ENCODE data around the gene DCBLD1.

DCBLD1 gene

DNA sequence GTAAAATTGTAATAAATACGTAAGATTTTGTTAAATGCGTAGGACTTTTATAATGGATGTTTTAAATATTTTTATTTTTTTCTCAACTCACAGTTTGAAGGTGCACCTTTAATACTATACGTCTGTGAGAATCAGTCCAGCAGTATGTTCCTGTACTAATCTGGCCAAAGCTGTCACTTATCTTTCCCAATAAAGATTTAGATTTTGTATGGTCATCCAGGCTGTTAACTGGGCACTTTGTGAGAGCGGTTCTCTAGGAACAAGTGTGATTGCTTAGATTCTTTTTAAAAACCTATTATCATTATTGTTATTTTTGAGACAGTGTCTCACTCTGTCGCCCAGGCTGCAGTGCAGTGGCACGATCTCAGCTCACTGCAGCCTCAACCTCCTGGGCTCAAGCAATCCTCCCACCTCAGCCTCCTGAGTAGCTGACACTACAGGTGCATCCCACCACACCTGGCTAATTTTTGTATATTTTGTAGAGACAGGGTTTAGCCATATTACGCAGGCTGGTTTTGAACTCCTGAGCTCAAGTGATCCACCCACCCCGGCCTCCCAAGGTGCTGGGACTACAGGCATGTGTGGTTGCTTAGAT is 1.7 kb downstream of the DCBLD1 start:
- no peaks in the 10 kb centered on the region for H3K9me3 ChIP-seq (ENCODE audit: control insufficient read depth, low read length)
- H3K27ac ChIP-seq (ENCODE audit: insufficient read depth, low read length, poor library complexity, severe bottlenecking) = no peak overlapping the region
- H3K36me3 ChIP-seq (ENCODE audit: control insufficient read depth, insufficient read depth, low read length) = no peaks in the 10 kb centered on the region
- DNase-seq = no peak
- H3K27me3 ChIP-seq (replicated peaks; ENCODE audit: control insufficient read depth, insufficient read depth, low read length, poor library complexity, severe bottlenecking) = peaks cover 4% of the 10 kb centered on the region
- peaks cover 9% of the 10 kb centered on the region for H3K4me1 ChIP-seq (ENCODE audit: control insufficient read depth, insufficient read depth, low read length, poor library complexity, severe bottlenecking)
- peak overlapping the region; percentile 65 for H3K4me3 ChIP-seq (ENCODE audit: insufficient read depth, low read depth, low read length, poor library complexity, severe bottlenecking)

DNA sequence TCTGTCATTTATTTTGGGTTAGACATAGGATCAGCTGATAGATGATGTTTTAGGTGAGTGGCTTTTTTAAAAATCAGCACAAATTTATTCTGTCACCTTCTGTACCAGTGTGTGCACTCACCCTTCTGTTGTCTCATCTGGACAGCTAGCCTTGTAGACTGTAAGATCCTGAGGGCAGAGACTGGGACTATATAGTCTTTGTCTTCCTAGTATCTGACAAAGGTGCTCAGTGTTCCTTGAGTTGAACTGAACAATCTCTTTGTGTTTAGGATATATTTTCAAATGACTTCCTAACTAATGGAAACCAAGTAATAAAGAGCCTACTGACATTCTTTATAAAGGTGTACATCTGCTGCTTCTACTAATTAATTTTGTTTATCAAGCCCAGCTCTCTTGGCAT is 3.0 kb downstream of the DCBLD1 start:
- Histone ChIP-seq H3K4me1 (ENCODE audit: control insufficient read depth, insufficient read depth, low read length, poor library complexity, severe bottlenecking) (peaks cover 9% of the 10 kb centered on the region), H3K36me3 (ENCODE audit: control insufficient read depth, insufficient read depth, low read length) (no peaks in the 10 kb centered on the region), H3K4me3 (ENCODE audit: insufficient read depth, low read depth, low read length, poor library complexity, severe bottlenecking) (no peak overlapping the region), H3K27ac (ENCODE audit: insufficient read depth, low read length, poor library complexity, severe bottlenecking) (no peak overlapping the region), H3K9me3 (ENCODE audit: control insufficient read depth, low read length) (no peaks in the 10 kb centered on the region), H3K27me3 (replicated peaks; ENCODE audit: control insufficient read depth, insufficient read depth, low read length, poor library complexity, severe bottlenecking) (peaks cover 4% of the 10 kb centered on the region)
- no peak for DNase-seq

GRCh38 chr6:117487821-117488220 is 5.3 kb downstream of the DCBLD1 start:
- no peak overlapping the region for H3K27ac ChIP-seq (ENCODE audit: insufficient read depth, low read length, poor library complexity, severe bottlenecking)
- H3K4me1 ChIP-seq (ENCODE audit: control insufficient read depth, insufficient read depth, low read length, poor library complexity, severe bottlenecking) = peaks cover 3% of the 10 kb centered on the region
- H3K9me3 ChIP-seq (ENCODE audit: control insufficient read depth, low read length) = no peaks in the 10 kb centered on the region
- H3K36me3 ChIP-seq (ENCODE audit: control insufficient read depth, insufficient read depth, low read length) = no peaks in the 10 kb centered on the region
- no peak overlapping the region for H3K4me3 ChIP-seq (ENCODE audit: insufficient read depth, low read depth, low read length, poor library complexity, severe bottlenecking)
- DNase-seq = no peak
- H3K27me3 ChIP-seq (replicated peaks; ENCODE audit: control insufficient read depth, insufficient read depth, low read length, poor library complexity, severe bottlenecking) = no peaks in the 10 kb centered on the region

- Histone ChIP-seq H3K27ac (ENCODE audit: insufficient read depth, low read length, poor library complexity, severe bottlenecking) (no peak overlapping the region), H3K36me3 (ENCODE audit: control insufficient read depth, insufficient read depth, low read length) (no peaks in the 10 kb centered on the region)
Observed at GRCh38 chr6:117489003-117489402, 6.5 kb downstream of the DCBLD1 start.

GRCh38 chr6:117491916-117492315 is 9.4 kb downstream of the DCBLD1 start:
- H3K27ac ChIP-seq (ENCODE audit: insufficient read depth, low read length, poor library complexity, severe bottlenecking) = no peak overlapping the region
- H3K9me3 ChIP-seq (ENCODE audit: control insufficient read depth, low read length) = no peaks in the 10 kb centered on the region
- no peaks in the 10 kb centered on the region for H3K4me1 ChIP-seq (ENCODE audit: control insufficient read depth, insufficient read depth, low read length, poor library complexity, severe bottlenecking)
- H3K36me3 ChIP-seq (ENCODE audit: control insufficient read depth, insufficient read depth, low read length) = no peaks in the 10 kb centered on the region
- no peak for DNase-seq
- no peaks in the 10 kb centered on the region for H3K27me3 ChIP-seq (replicated peaks; ENCODE audit: control insufficient read depth, insufficient read depth, low read length, poor library complexity, severe bottlenecking)
- H3K4me3 ChIP-seq (ENCODE audit: insufficient read depth, low read depth, low read length, poor library complexity, severe bottlenecking) = no peak overlapping the region

More at GRCh38 chr6:117489003-117489402, 6.5 kb downstream of the DCBLD1 start:
- DNase-seq = no peak
- Histone ChIP-seq H3K4me3 (ENCODE audit: insufficient read depth, low read depth, low read length, poor library complexity, severe bottlenecking) (no peak overlapping the region), H3K4me1 (ENCODE audit: control insufficient read depth, insufficient read depth, low read length, poor library complexity, severe bottlenecking) (no peaks in the 10 kb centered on the region), H3K27me3 (replicated peaks; ENCODE audit: control insufficient read depth, insufficient read depth, low read length, poor library complexity, severe bottlenecking) (no peaks in the 10 kb centered on the region), H3K9me3 (ENCODE audit: control insufficient read depth, low read length) (no peaks in the 10 kb centered on the region)

DNA sequence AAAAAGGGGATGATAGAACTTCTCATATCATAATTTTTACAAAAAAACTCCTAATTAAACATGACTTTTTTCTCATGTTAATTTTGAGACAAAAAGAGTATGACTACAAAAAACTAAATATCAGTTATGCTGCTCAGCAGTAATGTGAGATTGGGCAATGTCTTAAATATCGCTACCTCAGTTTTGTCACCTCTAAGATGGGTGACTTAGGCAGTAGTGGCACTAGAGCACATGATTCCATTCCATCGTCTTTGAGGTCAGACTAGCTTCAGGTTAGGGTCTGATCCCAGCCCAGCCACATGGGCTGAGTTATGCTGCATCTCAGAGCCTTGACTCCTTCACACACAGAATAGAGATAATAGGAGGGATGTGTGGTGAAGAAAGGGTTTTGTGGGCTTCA is 11.0 kb downstream of the DCBLD1 start:
- no peak for DNase-seq
- H3K9me3 ChIP-seq (ENCODE audit: control insufficient read depth, low read length) = no peaks in the 10 kb centered on the region
- H3K4me3 ChIP-seq (ENCODE audit: insufficient read depth, low read depth, low read length, poor library complexity, severe bottlenecking) = no peak overlapping the region
- H3K36me3 ChIP-seq (ENCODE audit: control insufficient read depth, insufficient read depth, low read length) = no peaks in the 10 kb centered on the region
- H3K27ac ChIP-seq (ENCODE audit: insufficient read depth, low read length, poor library complexity, severe bottlenecking) = no peak overlapping the region
- no peaks in the 10 kb centered on the region for H3K27me3 ChIP-seq (replicated peaks; ENCODE audit: control insufficient read depth, insufficient read depth, low read length, poor library complexity, severe bottlenecking)
- H3K4me1 ChIP-seq (ENCODE audit: control insufficient read depth, insufficient read depth, low read length, poor library complexity, severe bottlenecking) = no peaks in the 10 kb centered on the region

GRCh38 chr6:117494283-117494682 is 11.8 kb downstream of the DCBLD1 start:
- no peak overlapping the region for H3K27ac ChIP-seq (ENCODE audit: insufficient read depth, low read length, poor library complexity, severe bottlenecking)
- no peaks in the 10 kb centered on the region for H3K27me3 ChIP-seq (replicated peaks; ENCODE audit: control insufficient read depth, insufficient read depth, low read length, poor library complexity, severe bottlenecking)
- no peak overlapping the region for H3K4me3 ChIP-seq (ENCODE audit: insufficient read depth, low read depth, low read length, poor library complexity, severe bottlenecking)
- H3K9me3 ChIP-seq (ENCODE audit: control insufficient read depth, low read length) = no peaks in the 10 kb centered on the region
- no peaks in the 10 kb centered on the region for H3K36me3 ChIP-seq (ENCODE audit: control insufficient read depth, insufficient read depth, low read length)
- DNase-seq = no peak
- no peaks in the 10 kb centered on the region for H3K4me1 ChIP-seq (ENCODE audit: control insufficient read depth, insufficient read depth, low read length, poor library complexity, severe bottlenecking)

DNA sequence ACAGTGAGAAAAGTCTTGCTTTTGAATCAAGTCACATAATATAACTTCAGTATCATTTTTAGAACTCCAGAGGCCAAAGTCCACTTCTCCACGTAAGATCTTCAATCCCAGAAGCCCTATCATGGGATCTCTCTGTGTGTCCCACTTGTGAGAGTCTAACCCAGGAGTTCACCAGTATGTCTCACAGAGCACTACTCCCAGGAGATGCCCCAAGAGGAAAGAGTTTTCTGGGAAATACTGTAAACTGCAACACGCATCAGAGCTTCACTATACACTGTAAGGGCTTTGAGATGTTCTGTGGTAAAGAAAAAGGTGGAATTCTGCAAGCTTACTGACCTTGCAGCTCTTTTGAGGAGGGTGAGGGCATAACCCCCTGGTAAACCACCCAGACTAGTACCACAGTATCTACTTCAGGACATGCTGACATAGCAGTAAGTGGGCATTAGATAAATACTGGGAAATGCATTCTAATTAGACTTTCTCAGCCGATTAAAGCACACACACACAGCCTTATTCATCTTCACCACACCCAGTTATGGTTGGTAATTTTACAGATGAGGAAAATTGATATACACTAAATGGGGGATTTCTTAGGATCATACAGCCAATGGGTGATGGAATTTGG is 12.3 kb downstream of the DCBLD1 start:
- Histone ChIP-seq H3K27me3 (replicated peaks; ENCODE audit: control insufficient read depth, insufficient read depth, low read length, poor library complexity, severe bottlenecking) (no peaks in the 10 kb centered on the region), H3K27ac (ENCODE audit: insufficient read depth, low read length, poor library complexity, severe bottlenecking) (no peak overlapping the region), H3K9me3 (ENCODE audit: control insufficient read depth, low read length) (no peaks in the 10 kb centered on the region), H3K4me1 (ENCODE audit: control insufficient read depth, insufficient read depth, low read length, poor library complexity, severe bottlenecking) (no peaks in the 10 kb centered on the region), H3K36me3 (ENCODE audit: control insufficient read depth, insufficient read depth, low read length) (no peaks in the 10 kb centered on the region), H3K4me3 (ENCODE audit: insufficient read depth, low read depth, low read length, poor library complexity, severe bottlenecking) (no peak overlapping the region)
- DNase-seq = no peak

- no peaks in the 10 kb centered on the region for H3K36me3 ChIP-seq (ENCODE audit: control insufficient read depth, insufficient read depth, low read length)
- H3K27me3 ChIP-seq (replicated peaks; ENCODE audit: control insufficient read depth, insufficient read depth, low read length, poor library complexity, severe bottlenecking) = no peaks in the 10 kb centered on the region
- DNase-seq = no peak
- no peak overlapping the region for H3K4me3 ChIP-seq (ENCODE audit: insufficient read depth, low read depth, low read length, poor library complexity, severe bottlenecking)
- H3K9me3 ChIP-seq (ENCODE audit: control insufficient read depth, low read length) = no peaks in the 10 kb centered on the region
- no peak overlapping the region for H3K27ac ChIP-seq (ENCODE audit: insufficient read depth, low read length, poor library complexity, severe bottlenecking)
- no peaks in the 10 kb centered on the region for H3K4me1 ChIP-seq (ENCODE audit: control insufficient read depth, insufficient read depth, low read length, poor library complexity, severe bottlenecking)
Observed at GRCh38 chr6:117495425-117495824, 13.0 kb downstream of the DCBLD1 start.

DNA sequence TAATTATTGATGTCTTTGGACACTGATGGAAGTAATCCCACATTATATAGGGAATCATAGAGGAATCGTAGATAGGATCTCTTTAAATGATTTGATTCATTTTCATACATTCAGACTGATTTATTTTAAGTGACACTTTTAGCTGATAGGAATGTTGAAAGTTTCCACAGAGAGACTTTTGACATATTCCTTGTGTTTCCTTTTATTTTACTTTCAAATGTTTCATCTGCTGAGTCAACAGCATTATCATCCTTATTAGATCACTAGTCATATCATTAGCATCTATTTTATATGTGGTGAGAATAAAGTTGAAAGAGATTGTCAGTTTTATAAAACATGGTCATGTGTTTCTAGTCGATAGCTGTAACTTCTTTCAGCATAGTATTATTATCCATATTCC is 13.4 kb downstream of the DCBLD1 start:
- H3K9me3 ChIP-seq (ENCODE audit: control insufficient read depth, low read length) = no peaks in the 10 kb centered on the region
- no peaks in the 10 kb centered on the region for H3K27me3 ChIP-seq (replicated peaks; ENCODE audit: control insufficient read depth, insufficient read depth, low read length, poor library complexity, severe bottlenecking)
- no peaks in the 10 kb centered on the region for H3K36me3 ChIP-seq (ENCODE audit: control insufficient read depth, insufficient read depth, low read length)
- no peak overlapping the region for H3K4me3 ChIP-seq (ENCODE audit: insufficient read depth, low read depth, low read length, poor library complexity, severe bottlenecking)
- no peak overlapping the region for H3K27ac ChIP-seq (ENCODE audit: insufficient read depth, low read length, poor library complexity, severe bottlenecking)
- DNase-seq = no peak
- no peaks in the 10 kb centered on the region for H3K4me1 ChIP-seq (ENCODE audit: control insufficient read depth, insufficient read depth, low read length, poor library complexity, severe bottlenecking)
